Transverse colon (tissue), 4 donors: Measurements from ENCODE around the gene KLHL21. TPM values are rescaled to one million over a fixed set of nuclear protein-coding genes. Genes with fewer than 3 reads are reported as not detected.

Experiments used
- DNase-seq: peaks from one replicate; pipeline ENCODE4 v3.0.0-alpha.2; 2019
- H3K27ac ChIP-seq, 4 donors: fragments of 200-600 bp; sonication (generic); 2 replicates each; pipeline ENCODE4 v1.5.1; 2016 to 2018; ENCODE audit warnings: inconsistent platforms in 4 of 4
- H3K27me3 ChIP-seq: fragments of 200-600 bp; sonication (generic); 2 replicates; pipeline ENCODE4 v1.5.1; 2017; ENCODE audit warnings: inconsistent platforms
- H3K36me3 ChIP-seq, 4 donors: fragments of 200-600 bp; sonication (generic); 2 replicates each; pipeline ENCODE4 v1.5.1; 2017 to 2019; ENCODE audit warnings: inconsistent platforms in 4 of 4
- H3K4me1 ChIP-seq, 4 donors: fragments of 200-600 bp; sonication (generic); 2 replicates each; pipeline ENCODE4 v1.5.1; 2017 to 2020; ENCODE audit warnings: inconsistent platforms in 4 of 4
- H3K4me3 ChIP-seq, 4 donors: fragments of 200-600 bp; sonication (generic); 1 replicate in 1 of 4; 2 replicates in 3 of 4; pipeline versions ENCODE4 v1.5.1 to v1.6.1; 2017 to 2019; ENCODE audit warnings: inconsistent platforms in 4 of 4
- H3K9me3 ChIP-seq, 2 donors: fragments of 200-600 bp; sonication (generic); 2 replicates each; pipeline ENCODE4 v1.5.1; 2017 to 2019; ENCODE audit warnings: inconsistent platforms in 2 of 2
- CTCF ChIP-seq, 5 experiments: fragments of 200-600 bp in 3 of 5; fragments of 450-650 bp in 2 of 5; sonication (generic) in 3 of 5; IDR thresholded peaks; 1 replicate in 2 of 5; 2 replicates in 3 of 5; pipeline ENCODE4 v1.5.1; 2016 to 2017; ENCODE audit warnings: antibody characterized with exemption in 5 of 5, inconsistent platforms in 3 of 5, mild to moderate bottlenecking in 2 of 5, moderate library complexity in 1 of 5
- EP300 ChIP-seq: sonication (generic); formaldehyde crosslinking; IDR thresholded peaks from one replicate; pipeline ENCODE4 v1.6.1; 2017; ENCODE audit warnings: antibody characterized with exemption, low read depth
- POLR2A ChIP-seq: fragments of 450-650 bp; IDR thresholded peaks from one replicate; pipeline ENCODE4 v1.6.1; 2016; ENCODE audit warnings: antibody characterized with exemption, mild to moderate bottlenecking, moderate library complexity
- POLR2AphosphoS5 ChIP-seq, 3 donors: sonication (generic); formaldehyde crosslinking; IDR thresholded peaks; one replicate each; pipeline ENCODE4 v1.6.1; 2016; ENCODE audit warnings: antibody characterized with exemption in 3 of 3
- WGBS, 2 donors: methylation state at CpG; one replicate each; pipeline ENCODE4 v1.1.5; 2018; ENCODE audit warnings: low coverage in 1 of 2; 5-methylcytosine and 5-hydroxymethylcytosine counted together
- in situ Hi-C, 4 donors: fragments of 200-750 bp; cut with MboI; loops; one replicate each; pipeline versions ENCODE4 v1.15.0 to v1.15.1; 2017; ENCODE audit warnings: low sequenced_read_pairs in 3 of 4, low pct_ligation_motif_present in 1 of 4, low pct_unique_long_range_greater_than_20kb in 1 of 4
- intact Hi-C: fragments of 100-400 bp; cut with DNase I; formaldehyde crosslinking; loops from one replicate; pipeline ENCODE4 v1.15.1; 2023; ENCODE audit warnings: low total_unique reads
- total RNA-seq, 4 donors: library from RNA; depleted of rRNA; stranded (reverse); fragments of >200 nt; gene quantifications; one replicate each; pipeline ENCODE4 v1.1.0, GENCODE V29; 2016

Gene KLHL21
- total RNA-seq, 4 donors from 2014 or later = 23.6 to 67.7 (median 36.1) TPM

GRCh38 chr1:6574818-6575217 lies 27.9 kb downstream of the KLHL21 start:
- WGBS, 2 donors = 60 to 82% methylated on average over 1 to 14 of the region's 14 CpGs
- Histone ChIP-seq H3K4me3 (no peak overlapping the region), H3K4me1 (peaks cover 5 to 6% (median 5%) of the 10 kb centered on the region in 4 donors), H3K27me3 (no peaks in the 10 kb centered on the region), H3K9me3 (no peaks in the 10 kb centered on the region), H3K36me3 (no peaks in the 10 kb centered on the region), H3K27ac (no peak overlapping the region)
- no peak for TF ChIP-seq POLR2A
- TF ChIP-seq POLR2AphosphoS5 (IDR thresholded peaks at IDR 0.05) = no peak
- no peak for TF ChIP-seq CTCF (IDR thresholded peaks at IDR 0.05)
- TF ChIP-seq EP300 = no peak
- intact Hi-C loops = no loop called here
- DNase-seq = no peak
- in situ Hi-C loops = loop anchor here in 1 of 4 donors (10.0 kb wide), 1 partner anchor 50 kb away; the partner anchor contains the start of gene THAP3

DNA sequence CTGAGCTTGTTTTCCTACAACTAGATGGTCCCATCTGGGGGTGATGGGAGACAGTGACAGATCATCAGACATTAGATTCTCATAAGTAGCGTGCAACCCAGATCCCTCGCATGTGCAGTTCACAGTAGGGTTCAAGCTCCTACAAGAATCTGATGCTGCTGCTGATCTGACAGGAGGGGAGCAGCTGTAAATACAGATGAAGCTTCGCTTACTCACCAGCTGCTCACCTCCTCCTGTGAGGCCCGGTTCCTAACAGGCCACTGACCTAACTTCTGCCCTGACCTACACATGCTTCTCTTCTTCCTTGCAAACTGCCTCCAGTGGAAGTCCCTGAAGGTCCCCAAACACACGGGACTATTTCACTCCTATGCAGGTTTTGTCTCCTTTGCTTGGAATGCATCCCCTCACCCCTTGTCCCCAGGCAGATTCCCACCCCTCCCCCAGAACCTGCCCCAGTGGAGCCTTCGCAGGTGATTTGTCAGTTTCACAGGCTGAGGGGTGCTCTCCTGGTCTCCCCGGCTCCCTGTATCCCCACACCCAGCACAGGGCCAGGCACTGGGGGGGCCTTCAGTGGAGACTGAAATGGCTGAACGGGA lies 28.5 kb downstream of the KLHL21 start:
- Histone ChIP-seq H3K27ac (no peak overlapping the region), H3K4me3 (no peak overlapping the region), H3K4me1 (peaks cover under 1 to 1% (median 1%) of the 10 kb centered on the region in 4 donors), H3K9me3 (no peaks in the 10 kb centered on the region), H3K36me3 (no peaks in the 10 kb centered on the region), H3K27me3 (no peaks in the 10 kb centered on the region)
- 90% methylated on average over 8 of the region's 8 CpGs; no CpG with 5 or more reads in 1 of the 2 donors for WGBS, 2 donors
- in situ Hi-C loops = loop anchor here in 1 of 4 donors (10.0 kb wide), 1 partner anchor 51 kb away; the partner anchor contains the start of gene THAP3
- no peak for DNase-seq
- intact Hi-C loops = no loop called here
- no peak for TF ChIP-seq EP300
- no peak for TF ChIP-seq CTCF (IDR thresholded peaks at IDR 0.05)
- no peak for TF ChIP-seq POLR2AphosphoS5 (IDR thresholded peaks at IDR 0.05)
- no peak for TF ChIP-seq POLR2A

DNA sequence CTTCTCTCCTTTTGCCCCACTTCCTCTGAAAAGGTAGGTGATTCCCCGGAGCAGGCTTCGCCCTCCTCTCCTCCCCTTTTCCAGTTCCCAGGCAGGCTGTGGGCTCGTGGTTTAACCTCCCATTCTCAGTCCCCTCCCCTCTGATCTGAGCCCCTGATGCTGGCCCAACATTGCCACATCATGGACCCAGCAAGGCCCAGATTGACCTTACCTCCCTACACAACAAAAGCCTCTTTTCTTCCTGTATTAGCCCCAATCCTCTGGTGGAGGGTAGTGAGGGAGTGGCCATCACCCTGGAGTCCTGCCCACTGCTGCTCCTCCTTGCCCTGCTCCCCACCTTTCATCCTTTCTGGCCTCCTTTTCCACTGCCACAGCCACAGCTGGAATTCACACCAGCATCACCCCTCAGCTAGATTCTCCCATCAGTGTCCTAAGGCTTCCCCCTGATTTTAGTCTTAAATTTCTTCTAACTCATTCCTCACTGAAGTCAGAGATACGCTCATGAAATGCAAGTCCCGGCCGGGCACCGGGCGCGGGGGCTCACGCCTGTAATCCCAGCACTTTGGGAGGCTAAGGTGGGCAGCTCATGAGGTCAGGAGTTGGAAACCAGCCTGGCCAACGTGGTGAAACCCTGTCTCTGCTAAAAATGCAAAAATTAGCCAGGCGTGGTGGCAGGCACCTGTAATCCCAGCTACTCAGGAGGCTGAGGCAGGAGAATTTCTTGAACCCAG lies 29.9 kb downstream of the KLHL21 start:
- Histone ChIP-seq H3K27me3 (no peaks in the 10 kb centered on the region), H3K36me3 (no peaks in the 10 kb centered on the region), H3K9me3 (no peaks in the 10 kb centered on the region), H3K27ac (no peak overlapping the region), H3K4me1 (no peaks in the 10 kb centered on the region), H3K4me3 (no peak overlapping the region)
- DNase-seq = no peak
- intact Hi-C loops = no loop called here
- in situ Hi-C loops = loop anchor here in 1 of 4 donors (10.0 kb wide), 1 partner anchor 52 kb away; the partner anchor contains the start of gene THAP3
- no peak for TF ChIP-seq POLR2A
- TF ChIP-seq CTCF (IDR thresholded peaks at IDR 0.05) = no peak
- TF ChIP-seq POLR2AphosphoS5 (IDR thresholded peaks at IDR 0.05) = no peak
- TF ChIP-seq EP300 = no peak
- 20 to 66% methylated on average over 1 to 12 of the region's 12 CpGs for WGBS, 2 donors

- in situ Hi-C loops = loop anchor here in 1 of 4 donors (10.0 kb wide), 1 partner anchor 54 kb away; the partner anchor contains the start of gene THAP3
- Histone ChIP-seq H3K36me3 (no peaks in the 10 kb centered on the region), H3K4me1 (no peaks in the 10 kb centered on the region), H3K27me3 (no peaks in the 10 kb centered on the region), H3K9me3 (no peaks in the 10 kb centered on the region), H3K27ac (no peak overlapping the region), H3K4me3 (no peak overlapping the region)
- TF ChIP-seq EP300 = no peak
- TF ChIP-seq CTCF (IDR thresholded peaks at IDR 0.05) = no peak
- no peak for TF ChIP-seq POLR2A
- 69% methylated on average over 5 of the region's 5 CpGs; no CpG with 5 or more reads in 1 of the 2 donors for WGBS, 2 donors
- no peak for DNase-seq
- intact Hi-C loops = no loop called here
Measured at GRCh38 chr1:6570987-6571386, 31.7 kb downstream of the KLHL21 start.
